ENCODE data around the gene ATG5. TPM values are rescaled to one million over a fixed set of nuclear protein-coding genes. Genes with fewer than 3 reads are reported as not detected.

Gene ATG5
- total RNA-seq, 2 experiments from 2014 or later, result 18.8 to 31.1 TPM

DNA sequence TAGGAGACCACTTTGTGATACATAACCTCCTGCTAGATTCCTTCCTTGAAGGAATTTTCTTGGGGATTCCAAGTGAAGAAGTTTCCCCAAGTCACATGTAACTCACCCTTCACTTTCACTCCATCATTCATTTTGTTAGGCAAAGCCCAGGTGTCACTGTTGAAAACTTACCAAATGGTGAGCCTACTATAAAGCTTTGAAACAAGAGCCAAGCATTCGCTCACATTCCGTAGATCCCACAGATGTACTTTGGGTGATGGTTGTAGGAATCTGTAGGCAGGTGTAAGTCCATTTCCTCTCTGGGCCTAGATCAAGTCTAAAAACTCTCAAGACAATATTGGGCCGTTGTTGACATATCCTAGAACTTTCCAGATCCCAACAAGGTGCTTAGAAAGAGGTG is 165.4 kb downstream of the ATG5 start:
- Histone ChIP-seq H3K4me1 (ENCODE audit: insufficient read depth, low read length, poor library complexity, severe bottlenecking) (peaks cover 29% of the 10 kb centered on the region), H3K36me3 (ENCODE audit: insufficient read depth, low read length) (no peaks in the 10 kb centered on the region), H3K9me3 (ENCODE audit: low read length) (no peaks in the 10 kb centered on the region), H3K4me2 (ENCODE audit: low read length) (no peak overlapping the region), H3K9me2 (ENCODE audit: insufficient read depth, low read length) (no peaks in the 10 kb centered on the region), H4K20me1 (ENCODE audit: insufficient read depth, low read length) (no peaks in the 10 kb centered on the region), H3K27ac (ENCODE audit: low read depth, low read length, poor library complexity, severe bottlenecking) (no peak overlapping the region), H3K79me2 (ENCODE audit: insufficient read depth, low read depth, low read length) (no peaks in the 10 kb centered on the region), H2AFZ (ENCODE audit: low read length) (no peak overlapping the region), H3K4me3 (ENCODE audit: low read depth, low read length, poor library complexity, severe bottlenecking) (no peak overlapping the region)
- no TSS peak for BruUV-seq (replicated peaks)
- DNase-seq (ENCODE audit: low spot score), result no peak
- intact Hi-C loops (cut with micrococcal nuclease; ENCODE audit: unreplicated experiment), result loop anchor here (10.0 kb wide), 3 partner anchors 285 to 955 kb away; partner anchors contain the start of gene BEND3
- ChIA-PET POLR2A (interaction anchor here (0.5 to 6.2 kb wide), 4 partner anchors 14 to 725 kb away, joined by 3 to 98 read pairs (median 4); no protein-coding TSS in a partner anchor), CTCF (ENCODE audit: unreplicated experiment) (no interaction called here)
- TF ChIP-seq EZH2phosphoT487 (IDR thresholded peaks at IDR 0.05; ENCODE audit: borderline replicate concordance, low read depth, low read length), result no peak
- TF ChIP-seq, protein P1, sequence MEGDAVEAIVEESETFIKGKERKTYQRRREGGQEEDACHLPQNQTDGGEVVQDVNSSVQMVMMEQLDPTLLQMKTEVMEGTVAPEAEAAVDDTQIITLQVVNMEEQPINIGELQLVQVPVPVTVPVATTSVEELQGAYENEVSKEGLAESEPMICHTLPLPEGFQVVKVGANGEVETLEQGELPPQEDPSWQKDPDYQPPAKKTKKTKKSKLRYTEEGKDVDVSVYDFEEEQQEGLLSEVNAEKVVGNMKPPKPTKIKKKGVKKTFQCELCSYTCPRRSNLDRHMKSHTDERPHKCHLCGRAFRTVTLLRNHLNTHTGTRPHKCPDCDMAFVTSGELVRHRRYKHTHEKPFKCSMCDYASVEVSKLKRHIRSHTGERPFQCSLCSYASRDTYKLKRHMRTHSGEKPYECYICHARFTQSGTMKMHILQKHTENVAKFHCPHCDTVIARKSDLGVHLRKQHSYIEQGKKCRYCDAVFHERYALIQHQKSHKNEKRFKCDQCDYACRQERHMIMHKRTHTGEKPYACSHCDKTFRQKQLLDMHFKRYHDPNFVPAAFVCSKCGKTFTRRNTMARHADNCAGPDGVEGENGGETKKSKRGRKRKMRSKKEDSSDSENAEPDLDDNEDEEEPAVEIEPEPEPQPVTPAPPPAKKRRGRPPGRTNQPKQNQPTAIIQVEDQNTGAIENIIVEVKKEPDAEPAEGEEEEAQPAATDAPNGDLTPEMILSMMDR (conservative IDR thresholded peaks at IDR 0.05; ENCODE audit: low read length), result no peak

GRCh38 chr6:106159531-106159940 is 166.0 kb downstream of the ATG5 start:
- peaks cover 22% of the 10 kb centered on the region for H3K4me1 ChIP-seq (ENCODE audit: insufficient read depth, low read length, poor library complexity, severe bottlenecking)
- DNase-seq (ENCODE audit: low spot score), result no peak
- no peaks in the 10 kb centered on the region for H3K9me3 ChIP-seq (ENCODE audit: low read length)
- no peaks in the 10 kb centered on the region for H4K20me1 ChIP-seq (ENCODE audit: insufficient read depth, low read length)
- no peak overlapping the region for H2AFZ ChIP-seq (ENCODE audit: low read length)
- ChIA-PET CTCF (ENCODE audit: unreplicated experiment) (no interaction called here), POLR2A (interaction anchor here (6.2 kb wide), 1 partner anchor 14 kb away, joined by 98 read pairs; no protein-coding TSS in a partner anchor)
- no peaks in the 10 kb centered on the region for H3K36me3 ChIP-seq (ENCODE audit: insufficient read depth, low read length)
- no peaks in the 10 kb centered on the region for H3K9me2 ChIP-seq (ENCODE audit: insufficient read depth, low read length)
- H3K4me2 ChIP-seq (ENCODE audit: low read length), result no peak overlapping the region
- no peaks in the 10 kb centered on the region for H3K79me2 ChIP-seq (ENCODE audit: insufficient read depth, low read depth, low read length)
- H3K27ac ChIP-seq (ENCODE audit: low read depth, low read length, poor library complexity, severe bottlenecking), result no peak overlapping the region
- TF ChIP-seq, protein P1 (conservative IDR thresholded peaks at IDR 0.05; ENCODE audit: low read length), result no peak
- no peak for TF ChIP-seq EZH2phosphoT487 (IDR thresholded peaks at IDR 0.05; ENCODE audit: borderline replicate concordance, low read depth, low read length)
- no TSS peak for BruUV-seq (replicated peaks)
- intact Hi-C loops (cut with micrococcal nuclease; ENCODE audit: unreplicated experiment), result no loop called here
- H3K4me3 ChIP-seq (ENCODE audit: low read depth, low read length, poor library complexity, severe bottlenecking), result no peak overlapping the region

- ChIA-PET POLR2A (interaction anchor here (0.7 kb wide), 1 partner anchor 12 kb away, joined by 3 read pairs; no protein-coding TSS in a partner anchor), CTCF (ENCODE audit: unreplicated experiment) (no interaction called here)
- intact Hi-C loops (cut with micrococcal nuclease; ENCODE audit: unreplicated experiment), result no loop called here
- Histone ChIP-seq H3K9me2 (ENCODE audit: insufficient read depth, low read length) (no peaks in the 10 kb centered on the region), H3K4me3 (ENCODE audit: low read depth, low read length, poor library complexity, severe bottlenecking) (no peak overlapping the region), H3K36me3 (ENCODE audit: insufficient read depth, low read length) (no peaks in the 10 kb centered on the region), H3K9me3 (ENCODE audit: low read length) (no peaks in the 10 kb centered on the region), H3K4me2 (ENCODE audit: low read length) (no peak overlapping the region), H3K27ac (ENCODE audit: low read depth, low read length, poor library complexity, severe bottlenecking) (no peak overlapping the region), H4K20me1 (ENCODE audit: insufficient read depth, low read length) (no peaks in the 10 kb centered on the region), H3K4me1 (ENCODE audit: insufficient read depth, low read length, poor library complexity, severe bottlenecking) (peaks cover 15% of the 10 kb centered on the region), H3K79me2 (ENCODE audit: insufficient read depth, low read depth, low read length) (no peaks in the 10 kb centered on the region), H2AFZ (ENCODE audit: low read length) (no peak overlapping the region)
- TF ChIP-seq, protein P1 (conservative IDR thresholded peaks at IDR 0.05; ENCODE audit: low read length), result no peak
- no peak for TF ChIP-seq EZH2phosphoT487 (IDR thresholded peaks at IDR 0.05; ENCODE audit: borderline replicate concordance, low read depth, low read length)
- no TSS peak for BruUV-seq (replicated peaks)
- DNase-seq (ENCODE audit: low spot score), result no peak
Measured at GRCh38 chr6:106158816-106159215, 166.7 kb downstream of the ATG5 start.
